Panc1 (cell line): ENCODE data around the gene IL16. TPM values are rescaled to one million over a fixed set of nuclear protein-coding genes. Genes with fewer than 3 reads are reported as not detected.

Experiments
- ATAC-seq: fragments of 200-7000 bp; cut with Tn5 transposase; 2 replicates; pipeline ENCODE4 v1.9.1; 2020; ENCODE audit warnings: mild to moderate bottlenecking, moderate library complexity
- BruUV-seq: library from RNA; stranded (reverse); fragments of 400-500 nt; replicated peaks from 2 replicates; lab custom pipeline; 2021; lab: Mats Ljungman, UMichigan
- CTCF ChIA-PET: fragments of 300-600 bp; sonication (Branson Sonifier 250); formaldehyde crosslinking; loops from one replicate; lab custom pipeline; 2022; ENCODE audit warnings: antibody characterized with exemption; lab: Charles Lee
- POLR2A ChIA-PET: fragments of 300-600 bp; sonication (Branson Sonifier 250); formaldehyde crosslinking; loops from one replicate; lab custom pipeline; 2022; ENCODE audit warnings: antibody characterized with exemption; lab: Charles Lee
- DNase-seq: peaks from one replicate; pipeline ENCODE4 v3.0.0-alpha.2; 2010; ENCODE audit warnings: low read depth, low spot score
- H3K27ac ChIP-seq: 2 replicates; pipeline ENCODE4 v1.5.1; 2011; ENCODE audit warnings: mild to moderate bottlenecking, low read length, inconsistent platforms
- H3K27me3 ChIP-seq: fragments of 200-500 bp; sonication (Bioruptor generic); 2 replicates; pipeline ENCODE4 v1.6.0; 2014; ENCODE audit warnings: low read length, inconsistent platforms; ENCODE audit not compliant: control insufficient read depth, insufficient read depth
- H3K36me3 ChIP-seq: fragments of 200-500 bp; sonication (Bioruptor generic); 2 replicates; pipeline ENCODE4 v1.5.1; 2014; ENCODE audit warnings: inconsistent platforms, mild to moderate bottlenecking, low read length, moderate library complexity; ENCODE audit not compliant: control insufficient read depth, insufficient read depth
- H3K4me1 ChIP-seq: 2 replicates; pipeline ENCODE4 v1.5.1; 2011; ENCODE audit warnings: inconsistent platforms, mild to moderate bottlenecking, low read length, moderate library complexity; ENCODE audit not compliant: control insufficient read depth, insufficient read depth
- H3K4me3 ChIP-seq, 2 experiments: 2 replicates each; pipeline ENCODE4 v1.5.1; 2011 to 2012; ENCODE audit warnings: low read depth in 2 of 2, low read length in 2 of 2, mild to moderate bottlenecking in 2 of 2, inconsistent platforms in 1 of 2, moderate library complexity in 1 of 2
- H3K9me3 ChIP-seq: fragments of 200-500 bp; sonication (Bioruptor generic); 2 replicates; pipeline ENCODE4 v1.5.1; 2014; ENCODE audit warnings: low read depth, mild to moderate bottlenecking, inconsistent platforms, low read length, moderate library complexity; ENCODE audit not compliant: control insufficient read depth, insufficient read depth
- POLR2AphosphoS5 ChIP-seq: IDR thresholded peaks from 2 replicates; pipeline ENCODE4 v1.6.1; 2012; ENCODE audit warnings: mild to moderate bottlenecking, low read depth, low read length, moderate library complexity
- SIN3A ChIP-seq: IDR thresholded peaks from 2 replicates; pipeline ENCODE4 v1.6.1; 2012; ENCODE audit warnings: low read depth, mild to moderate bottlenecking, low read length, moderate library complexity, borderline replicate concordance; ENCODE audit not compliant: insufficient read depth
- TCF7L2 ChIP-seq: IDR thresholded peaks from 2 replicates; pipeline ENCODE4 v1.6.1; 2011; ENCODE audit warnings: mild to moderate bottlenecking, low read depth, low read length, inconsistent platforms
- in situ Hi-C: cut with HindIII; loops from 2 replicates; pipeline ENCODE4 v1.10.0; 2016; ENCODE audit warnings: low sequenced_read_pairs, low pct_unique_long_range_greater_than_20kb
- intact Hi-C: fragments of 100-400 bp; cut with micrococcal nuclease; formaldehyde crosslinking; loops from one replicate; pipeline ENCODE4 v1.10.0; 2022; ENCODE audit not compliant: unreplicated experiment
- total RNA-seq: library from RNA; stranded (reverse); gene quantifications from one replicate; pipeline ENCODE4 v1.2.1, GENCODE V29; 2021; ENCODE audit not compliant: unreplicated experiment
- TF ChIP-seq, protein P1 (sequence below), 2 experiments: IDR thresholded peaks; 2 replicates each; pipeline ENCODE4 v1.6.1; 2011 to 2012; ENCODE audit warnings: low read depth in 2 of 2, control low read depth in 1 of 2, low read length in 1 of 2, mild to moderate bottlenecking in 1 of 2, moderate library complexity in 1 of 2; ENCODE audit not compliant: insufficient read depth in 1 of 2
- TF ChIP-seq, protein P2 (sequence below): fragments of 450-650 bp; IDR thresholded peaks from 2 replicates; pipeline ENCODE4 v1.5.1; 2017; ENCODE audit warnings: mild to moderate bottlenecking

Gene IL16
- total RNA-seq, 1 experiment from 2014 or later: 1.0 TPM

DNA sequence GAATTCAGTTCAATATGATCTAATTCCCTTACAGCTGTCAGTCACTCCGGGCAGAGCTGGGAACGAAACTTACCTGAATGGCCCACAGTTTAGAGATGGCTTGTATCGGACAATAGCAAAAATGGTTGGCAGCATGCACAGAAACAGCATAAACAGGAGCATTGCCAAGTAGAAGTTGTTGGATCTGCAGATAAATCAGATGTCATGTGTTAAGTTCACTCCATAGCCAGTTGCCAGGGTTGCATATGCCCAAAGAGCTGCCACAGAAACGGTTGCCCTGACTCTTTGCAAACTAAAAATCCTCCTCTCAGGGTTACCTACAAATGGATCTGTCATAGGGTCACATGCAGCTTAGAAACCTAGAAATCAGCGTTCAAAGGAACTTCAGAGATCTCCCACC, 142.6 kb downstream of the IL16 start:
- H3K27me3 ChIP-seq: peaks cover 14% of the 10 kb centered on the region
- ATAC-seq: no peak
- no peak overlapping the region for H3K27ac ChIP-seq
- peaks cover 5% of the 10 kb centered on the region; the same call in 1 of the 2 replicates for H3K4me1 ChIP-seq
- ChIA-PET POLR2A (no interaction called here), CTCF (interaction anchor here (0.5 kb wide), 1 partner anchor 49 kb away, joined by 3 read pairs; no protein-coding TSS in a partner anchor)
- no peaks in the 10 kb centered on the region for H3K36me3 ChIP-seq
- DNase-seq: no peak
- H3K4me3 ChIP-seq: no peak overlapping the region
- intact Hi-C loops: no loop called here
- in situ Hi-C loops: no loop called here
- no peaks in the 10 kb centered on the region for H3K9me3 ChIP-seq
- TF ChIP-seq TCF7L2: no peak
- TF ChIP-seq, protein P1, sequence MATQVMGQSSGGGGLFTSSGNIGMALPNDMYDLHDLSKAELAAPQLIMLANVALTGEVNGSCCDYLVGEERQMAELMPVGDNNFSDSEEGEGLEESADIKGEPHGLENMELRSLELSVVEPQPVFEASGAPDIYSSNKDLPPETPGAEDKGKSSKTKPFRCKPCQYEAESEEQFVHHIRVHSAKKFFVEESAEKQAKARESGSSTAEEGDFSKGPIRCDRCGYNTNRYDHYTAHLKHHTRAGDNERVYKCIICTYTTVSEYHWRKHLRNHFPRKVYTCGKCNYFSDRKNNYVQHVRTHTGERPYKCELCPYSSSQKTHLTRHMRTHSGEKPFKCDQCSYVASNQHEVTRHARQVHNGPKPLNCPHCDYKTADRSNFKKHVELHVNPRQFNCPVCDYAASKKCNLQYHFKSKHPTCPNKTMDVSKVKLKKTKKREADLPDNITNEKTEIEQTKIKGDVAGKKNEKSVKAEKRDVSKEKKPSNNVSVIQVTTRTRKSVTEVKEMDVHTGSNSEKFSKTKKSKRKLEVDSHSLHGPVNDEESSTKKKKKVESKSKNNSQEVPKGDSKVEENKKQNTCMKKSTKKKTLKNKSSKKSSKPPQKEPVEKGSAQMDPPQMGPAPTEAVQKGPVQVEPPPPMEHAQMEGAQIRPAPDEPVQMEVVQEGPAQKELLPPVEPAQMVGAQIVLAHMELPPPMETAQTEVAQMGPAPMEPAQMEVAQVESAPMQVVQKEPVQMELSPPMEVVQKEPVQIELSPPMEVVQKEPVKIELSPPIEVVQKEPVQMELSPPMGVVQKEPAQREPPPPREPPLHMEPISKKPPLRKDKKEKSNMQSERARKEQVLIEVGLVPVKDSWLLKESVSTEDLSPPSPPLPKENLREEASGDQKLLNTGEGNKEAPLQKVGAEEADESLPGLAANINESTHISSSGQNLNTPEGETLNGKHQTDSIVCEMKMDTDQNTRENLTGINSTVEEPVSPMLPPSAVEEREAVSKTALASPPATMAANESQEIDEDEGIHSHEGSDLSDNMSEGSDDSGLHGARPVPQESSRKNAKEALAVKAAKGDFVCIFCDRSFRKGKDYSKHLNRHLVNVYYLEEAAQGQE (IDR thresholded peaks at IDR 0.05; ENCODE audit: insufficient read depth in 1 of 2, low read depth in 2 of 2, low read length in 1 of 2): no peak
- TF ChIP-seq POLR2AphosphoS5: no peak
- TF ChIP-seq SIN3A: no peak
- TF ChIP-seq, protein P2, sequence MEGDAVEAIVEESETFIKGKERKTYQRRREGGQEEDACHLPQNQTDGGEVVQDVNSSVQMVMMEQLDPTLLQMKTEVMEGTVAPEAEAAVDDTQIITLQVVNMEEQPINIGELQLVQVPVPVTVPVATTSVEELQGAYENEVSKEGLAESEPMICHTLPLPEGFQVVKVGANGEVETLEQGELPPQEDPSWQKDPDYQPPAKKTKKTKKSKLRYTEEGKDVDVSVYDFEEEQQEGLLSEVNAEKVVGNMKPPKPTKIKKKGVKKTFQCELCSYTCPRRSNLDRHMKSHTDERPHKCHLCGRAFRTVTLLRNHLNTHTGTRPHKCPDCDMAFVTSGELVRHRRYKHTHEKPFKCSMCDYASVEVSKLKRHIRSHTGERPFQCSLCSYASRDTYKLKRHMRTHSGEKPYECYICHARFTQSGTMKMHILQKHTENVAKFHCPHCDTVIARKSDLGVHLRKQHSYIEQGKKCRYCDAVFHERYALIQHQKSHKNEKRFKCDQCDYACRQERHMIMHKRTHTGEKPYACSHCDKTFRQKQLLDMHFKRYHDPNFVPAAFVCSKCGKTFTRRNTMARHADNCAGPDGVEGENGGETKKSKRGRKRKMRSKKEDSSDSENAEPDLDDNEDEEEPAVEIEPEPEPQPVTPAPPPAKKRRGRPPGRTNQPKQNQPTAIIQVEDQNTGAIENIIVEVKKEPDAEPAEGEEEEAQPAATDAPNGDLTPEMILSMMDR: no peak
- no TSS peak for BruUV-seq

DNA sequence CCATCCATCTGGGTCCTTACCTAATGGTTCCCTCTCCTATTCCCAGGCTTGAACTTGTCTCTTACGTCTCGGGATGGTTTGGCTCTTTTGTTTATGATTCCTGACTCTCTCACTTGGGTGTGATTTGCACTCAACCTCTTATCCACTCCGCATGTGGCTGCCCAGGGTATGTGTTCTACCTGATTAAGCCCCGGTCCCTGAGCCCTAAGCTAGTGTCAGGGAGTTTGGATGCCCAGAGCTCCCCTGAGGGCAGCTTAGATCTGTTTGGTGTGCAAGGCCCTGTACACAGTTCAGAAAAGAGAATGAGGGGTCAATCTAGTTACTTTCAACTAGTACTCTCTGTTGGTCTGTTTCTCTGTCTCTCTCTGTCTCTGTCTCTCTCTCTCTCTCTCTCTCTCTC, 143.2 kb downstream of the IL16 start:
- intact Hi-C loops: no loop called here
- H3K27me3 ChIP-seq: peaks cover 14% of the 10 kb centered on the region
- TF ChIP-seq POLR2AphosphoS5: no peak
- TF ChIP-seq SIN3A: no peak
- no peak for TF ChIP-seq TCF7L2
- TF ChIP-seq, protein P2: no peak
- TF ChIP-seq, protein P1 (IDR thresholded peaks at IDR 0.05; ENCODE audit: insufficient read depth in 1 of 2, low read depth in 2 of 2, low read length in 1 of 2): no peak
- H3K4me3 ChIP-seq: no peak overlapping the region
- H3K36me3 ChIP-seq: no peaks in the 10 kb centered on the region
- H3K4me1 ChIP-seq: peaks cover 5% of the 10 kb centered on the region; the same call in 1 of the 2 replicates
- BruUV-seq: no TSS peak
- no peaks in the 10 kb centered on the region for H3K9me3 ChIP-seq
- ATAC-seq: no peak
- in situ Hi-C loops: no loop called here
- ChIA-PET CTCF (no interaction called here), POLR2A (no interaction called here)
- no peak overlapping the region for H3K27ac ChIP-seq
- DNase-seq: no peak
